ENCODE results near the gene TRIM14.

GRCh38 chr9:98046180-98046543 lies 72.9 kb downstream of the TRIM14 start:
- TF ChIP-seq CTCF (IDR thresholded peaks at IDR 0.05) (no peak), EP300 (IDR thresholded peaks at IDR 0.05) (no peak), POLR2A (IDR thresholded peaks at IDR 0.05) (no peak)
